Muscle layer of colon (tissue), 2 donors: ENCODE data around the gene SELPLG.

ENCODE experiments used
- H3K27ac ChIP-seq: one replicate; pipeline ENCODE4 v1.7.0; 2013; ENCODE audit warnings: low read depth, mild to moderate bottlenecking, low read length, moderate library complexity
- H3K27me3 ChIP-seq, 2 donors: one replicate each; pipeline ENCODE4 v1.7.0; 2013; ENCODE audit warnings: low read length in 2 of 2, mild to moderate bottlenecking in 2 of 2; ENCODE audit not compliant: insufficient read depth in 2 of 2, control insufficient read depth in 1 of 2
- H3K36me3 ChIP-seq: one replicate; pipeline ENCODE4 v1.7.0; 2013; ENCODE audit warnings: mild to moderate bottlenecking, low read length; ENCODE audit not compliant: insufficient read depth
- H3K4me1 ChIP-seq: one replicate; pipeline ENCODE4 v1.7.0; 2013; ENCODE audit warnings: mild to moderate bottlenecking, low read length; ENCODE audit not compliant: insufficient read depth
- H3K4me3 ChIP-seq, 2 donors: one replicate each; pipeline ENCODE4 v1.7.0; 2013; ENCODE audit warnings: low read length in 2 of 2, low read depth in 1 of 2, mild to moderate bottlenecking in 1 of 2, moderate library complexity in 1 of 2
- H3K9ac ChIP-seq: one replicate; pipeline ENCODE4 v1.7.0; 2013; ENCODE audit warnings: low read length
- H3K9me3 ChIP-seq: one replicate; pipeline ENCODE4 v1.7.0; 2013; ENCODE audit warnings: mild to moderate bottlenecking, low read length
- donor health status: abdominal sarcoma.
- donor health status: Adenocarcinoma of cecum.

SELPLG gene

DNA sequence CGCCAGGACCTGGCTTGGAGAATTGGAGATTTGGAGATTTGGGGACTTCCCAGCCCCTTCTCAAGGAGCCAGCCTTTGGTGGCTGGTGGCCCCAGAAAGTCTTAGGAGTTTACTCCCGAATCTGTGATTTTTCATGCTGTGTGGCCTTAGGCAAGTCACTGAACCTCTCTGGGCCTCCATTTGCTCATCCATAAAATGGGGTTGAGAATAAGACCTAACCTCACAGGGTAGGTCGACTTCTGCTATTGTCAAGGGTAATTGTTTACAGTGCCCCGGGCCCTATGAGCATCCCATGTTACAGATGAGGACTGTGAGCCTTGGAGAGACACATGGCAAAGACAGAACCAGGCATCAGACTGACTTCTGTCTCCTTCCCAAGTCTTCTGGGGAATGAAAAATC, 19.7 kb downstream of the SELPLG start:
- H3K4me3 ChIP-seq: no peak overlapping the region
- no peaks in the 10 kb centered on the region for H3K9me3 ChIP-seq
- H3K4me1 ChIP-seq: peaks cover 19% of the 10 kb centered on the region
- H3K27me3 ChIP-seq: no peaks in the 10 kb centered on the region
- H3K9ac ChIP-seq: no peak overlapping the region
- H3K36me3 ChIP-seq: no peaks in the 10 kb centered on the region
- no peak overlapping the region for H3K27ac ChIP-seq

DNA sequence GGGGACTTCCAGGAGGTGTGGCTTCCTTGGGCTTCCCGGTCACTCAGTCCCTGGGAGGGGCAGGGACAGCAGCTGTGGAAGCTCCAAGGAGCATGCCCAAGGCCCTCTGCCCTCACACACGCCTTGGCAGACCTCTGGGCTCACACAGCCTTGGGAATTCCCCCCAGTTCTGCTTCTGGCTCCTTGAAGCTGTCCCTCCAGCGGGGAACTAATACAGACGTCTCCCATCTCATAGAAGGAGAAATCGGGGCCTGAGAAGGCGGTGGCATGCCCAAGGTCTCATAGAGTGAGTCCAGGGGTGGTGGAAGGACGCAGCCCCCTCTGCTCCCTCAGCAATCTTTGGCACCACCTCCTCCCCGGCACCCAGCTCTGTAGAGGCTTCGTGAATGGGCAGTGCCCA, 20.1 kb downstream of the SELPLG start:
- H3K36me3 ChIP-seq: no peaks in the 10 kb centered on the region
- H3K9ac ChIP-seq: no peak overlapping the region
- no peak overlapping the region for H3K27ac ChIP-seq
- H3K9me3 ChIP-seq: no peaks in the 10 kb centered on the region
- peaks cover 19% of the 10 kb centered on the region for H3K4me1 ChIP-seq
- no peak overlapping the region for H3K4me3 ChIP-seq
- H3K27me3 ChIP-seq: no peaks in the 10 kb centered on the region

DNA sequence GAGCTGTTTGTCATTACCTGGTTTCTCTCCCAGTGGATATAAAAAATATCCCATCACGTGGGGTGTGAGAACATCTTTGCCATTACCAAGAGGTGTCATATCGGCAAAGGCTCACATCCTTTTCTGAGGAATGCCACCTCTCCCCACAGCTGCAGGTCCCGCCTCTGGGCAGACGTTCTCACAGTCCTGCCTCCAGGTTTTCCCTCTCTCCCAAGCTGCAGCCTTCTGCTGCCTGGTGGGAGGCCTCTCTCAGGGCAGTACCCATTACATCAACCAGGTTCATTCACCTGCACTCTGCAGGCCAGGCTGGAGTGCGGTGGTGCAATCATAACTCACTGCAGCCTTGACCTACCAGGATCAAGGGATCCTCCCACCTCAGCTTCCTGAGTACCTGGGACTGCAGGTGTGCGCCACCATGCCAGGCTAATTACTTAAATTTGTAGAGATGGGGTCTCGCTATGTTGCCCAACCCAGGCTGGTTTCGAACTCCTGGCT, 20.9 kb downstream of the SELPLG start:
- no peak overlapping the region for H3K9ac ChIP-seq
- H3K27ac ChIP-seq: no peak overlapping the region
- peaks cover 12% of the 10 kb centered on the region for H3K4me1 ChIP-seq
- no peak overlapping the region for H3K4me3 ChIP-seq
- peaks cover 0 to 5% of the 10 kb centered on the region in 2 donors for H3K27me3 ChIP-seq
- H3K9me3 ChIP-seq: no peaks in the 10 kb centered on the region
- H3K36me3 ChIP-seq: no peaks in the 10 kb centered on the region

GRCh38 chr12:108611884-108612415, 21.7 kb downstream of the SELPLG start:
- Histone ChIP-seq H3K9me3 (no peaks in the 10 kb centered on the region), H3K4me3 (no peak overlapping the region), H3K4me1 (peaks cover 7% of the 10 kb centered on the region), H3K27me3 (peaks cover 0 to 7% of the 10 kb centered on the region in 2 donors), H3K9ac (no peak overlapping the region), H3K36me3 (no peaks in the 10 kb centered on the region), H3K27ac (no peak overlapping the region)

GRCh38 chr12:108610856-108611605, 22.7 kb downstream of the SELPLG start:
- H3K36me3 ChIP-seq: no peaks in the 10 kb centered on the region
- H3K9me3 ChIP-seq: no peaks in the 10 kb centered on the region
- H3K4me3 ChIP-seq: no peak overlapping the region
- H3K27me3 ChIP-seq: peaks cover 0 to 7% of the 10 kb centered on the region in 2 donors
- no peak overlapping the region for H3K9ac ChIP-seq
- H3K27ac ChIP-seq: no peak overlapping the region
- peaks cover 7% of the 10 kb centered on the region for H3K4me1 ChIP-seq

DNA sequence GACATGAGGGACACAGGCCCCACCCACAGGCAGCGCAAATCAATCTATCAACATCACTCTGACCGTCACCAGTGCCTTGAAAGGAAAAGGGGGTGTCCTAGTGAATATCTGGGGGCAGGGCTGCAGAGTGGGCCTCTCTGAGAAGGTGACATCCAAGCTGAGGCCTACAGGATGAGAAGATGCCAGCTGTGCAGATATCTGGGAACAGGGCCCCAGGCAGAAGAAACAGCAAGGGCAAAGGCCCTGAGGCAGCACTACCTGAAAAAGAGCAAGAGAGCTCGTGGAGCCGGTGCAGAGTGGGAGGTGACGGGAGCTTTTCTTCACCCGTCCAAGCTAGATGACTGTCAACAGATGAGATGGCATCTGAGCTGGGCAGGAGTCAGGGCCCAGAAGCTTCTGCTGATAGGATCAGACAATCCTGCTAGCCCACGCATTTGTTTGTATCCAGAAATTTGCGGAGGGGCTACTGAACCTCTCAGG, 23.3 kb downstream of the SELPLG start:
- Histone ChIP-seq H3K9me3 (no peaks in the 10 kb centered on the region), H3K4me3 (no peak overlapping the region), H3K4me1 (peaks cover 7% of the 10 kb centered on the region), H3K9ac (no peak overlapping the region), H3K27me3 (peaks cover 0 to 7% of the 10 kb centered on the region in 2 donors), H3K27ac (no peak overlapping the region), H3K36me3 (no peaks in the 10 kb centered on the region)

DNA sequence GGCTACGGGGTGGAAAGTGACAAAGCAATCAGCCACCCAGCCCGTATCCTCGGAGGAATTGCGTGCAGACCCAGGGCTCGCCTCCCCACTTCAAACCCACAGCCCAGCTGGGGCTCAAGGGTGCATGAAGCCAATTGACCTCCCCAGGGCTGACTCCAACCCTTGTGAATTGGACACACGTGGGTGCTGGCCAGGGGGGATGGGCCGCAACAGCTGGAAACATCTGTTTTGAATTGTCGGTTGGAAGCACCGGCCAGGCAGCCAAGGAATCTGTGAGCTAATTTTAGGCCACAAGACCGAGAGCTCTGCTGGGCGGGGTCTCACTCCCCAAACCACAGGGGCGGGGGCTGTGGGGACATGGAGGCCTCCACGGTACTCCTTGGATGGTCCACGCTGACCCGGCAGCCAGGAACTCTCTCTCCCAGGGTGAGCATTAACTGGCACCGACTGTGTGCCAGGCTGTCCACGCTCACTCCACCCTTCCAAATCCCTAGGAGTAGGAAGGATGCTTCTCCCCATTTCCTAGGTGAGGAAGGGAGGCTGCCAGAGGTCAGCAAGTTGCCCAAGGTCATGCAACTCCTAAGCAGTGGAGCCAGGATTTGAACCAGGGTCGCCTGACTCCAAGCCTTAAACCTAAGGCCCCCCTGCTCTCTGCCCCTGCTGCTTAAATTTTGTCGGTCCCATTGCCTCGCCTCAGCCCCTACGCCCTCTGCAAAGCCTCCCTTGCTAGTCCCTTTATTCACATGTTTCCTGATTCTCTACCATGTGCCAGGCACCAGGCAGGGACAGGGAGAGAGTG, 24.0 kb downstream of the SELPLG start:
- H3K27ac ChIP-seq: no peak overlapping the region
- no peaks in the 10 kb centered on the region for H3K9me3 ChIP-seq
- no peaks in the 10 kb centered on the region for H3K36me3 ChIP-seq
- peaks cover 0 to 7% of the 10 kb centered on the region in 2 donors for H3K27me3 ChIP-seq
- no peak overlapping the region for H3K4me3 ChIP-seq
- peaks cover 7% of the 10 kb centered on the region for H3K4me1 ChIP-seq
- H3K9ac ChIP-seq: no peak overlapping the region

DNA sequence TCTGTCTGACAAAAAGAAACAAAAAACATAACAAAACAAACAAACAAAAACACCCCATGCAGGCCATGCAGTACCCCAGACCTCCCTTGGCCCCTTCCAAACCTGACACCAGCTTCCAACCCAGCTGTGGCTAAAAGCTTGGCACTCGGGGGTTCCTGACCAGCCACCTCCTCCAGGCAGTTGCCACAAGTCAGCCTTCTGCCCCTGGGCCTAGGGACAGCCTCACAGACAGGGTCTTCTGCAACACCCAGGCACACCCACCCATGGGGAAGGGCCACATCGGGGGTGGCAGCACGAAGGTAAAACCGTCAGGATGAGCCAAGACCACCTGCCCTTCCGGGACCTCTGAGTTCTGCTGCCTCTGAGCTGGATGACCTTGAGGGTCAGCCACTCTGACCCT, 25.1 kb downstream of the SELPLG start:
- H3K9me3 ChIP-seq: no peaks in the 10 kb centered on the region
- no peaks in the 10 kb centered on the region for H3K36me3 ChIP-seq

DNA sequence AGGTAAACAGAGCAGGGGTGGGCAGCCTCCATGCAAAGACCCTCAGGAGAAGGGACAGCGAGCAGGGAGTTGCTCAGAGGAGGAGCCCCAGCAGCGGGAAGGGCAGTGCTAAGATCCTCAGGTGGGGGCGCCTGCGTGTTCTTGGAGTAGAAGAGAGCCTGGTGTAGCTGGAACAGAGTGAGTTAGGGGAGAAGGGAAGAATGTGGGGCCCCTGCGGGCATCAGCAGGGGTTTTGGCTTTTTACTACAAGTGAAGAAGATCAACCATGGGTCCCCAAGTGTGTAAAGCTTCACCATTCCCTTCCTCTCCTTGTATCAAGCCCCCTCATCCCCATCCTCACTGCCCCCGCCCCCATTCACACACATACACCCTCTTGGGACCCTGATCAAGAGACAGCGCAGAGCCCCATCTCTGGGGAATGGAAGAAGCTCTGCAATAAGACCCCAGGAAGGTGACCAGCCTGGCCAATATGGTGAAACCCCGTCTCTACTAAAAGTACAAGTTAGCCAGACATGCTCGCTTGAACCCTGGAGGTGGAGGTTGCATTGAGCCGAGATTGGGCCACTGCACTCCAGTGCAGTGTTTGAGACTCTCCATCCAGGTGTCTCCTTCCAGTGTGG, 25.6 kb downstream of the SELPLG start:
- peaks cover 7% of the 10 kb centered on the region for H3K4me1 ChIP-seq
- no peak overlapping the region for H3K9ac ChIP-seq
- no peak overlapping the region for H3K27ac ChIP-seq
- no peaks in the 10 kb centered on the region for H3K36me3 ChIP-seq
- H3K9me3 ChIP-seq: no peaks in the 10 kb centered on the region
- peaks cover 0 to 13% of the 10 kb centered on the region in 2 donors for H3K27me3 ChIP-seq
- H3K4me3 ChIP-seq: no peak overlapping the region

More for the DNA sequence above, 25.1 kb downstream of the SELPLG start:
- no peak overlapping the region for H3K27ac ChIP-seq
- H3K9ac ChIP-seq: no peak overlapping the region
- H3K4me3 ChIP-seq: no peak overlapping the region
- H3K27me3 ChIP-seq: peaks cover 0 to 13% of the 10 kb centered on the region in 2 donors
- peaks cover 7% of the 10 kb centered on the region for H3K4me1 ChIP-seq

DNA sequence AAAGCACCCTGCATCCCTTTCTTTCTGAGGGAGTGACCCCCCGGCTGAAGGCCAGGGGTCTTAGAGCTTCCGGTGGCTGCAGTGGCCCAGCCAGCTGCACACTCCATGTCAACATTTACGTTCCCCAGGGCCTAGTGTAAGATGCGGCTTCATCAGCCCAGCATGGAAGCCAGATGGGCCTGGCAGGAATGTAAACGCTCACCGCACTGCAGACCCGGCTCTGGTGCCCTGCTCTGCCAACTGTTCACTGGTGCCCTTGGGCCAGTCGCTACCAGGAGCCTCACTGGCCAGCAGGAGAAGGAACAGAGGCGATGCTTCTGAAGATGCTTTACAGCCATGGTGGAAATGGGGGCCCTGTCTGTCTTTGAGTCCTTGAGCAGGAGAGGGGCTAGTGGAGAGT, 27.2 kb downstream of the SELPLG start:
- Histone ChIP-seq H3K4me3 (no peak overlapping the region), H3K4me1 (peaks cover 7% of the 10 kb centered on the region), H3K27ac (no peak overlapping the region), H3K9ac (no peak overlapping the region), H3K9me3 (no peaks in the 10 kb centered on the region), H3K27me3 (peaks cover 0 to 13% of the 10 kb centered on the region in 2 donors), H3K36me3 (no peaks in the 10 kb centered on the region)
